Suppressor macrophage treated with lipopolysaccharide for 4 hours (primary cell): Measurements from ENCODE around the gene INO80E.
"Not testable (repeated sequence)": the region's sequence is repeated elsewhere in the genome, so short reads cannot be mapped to it uniquely, and the experiment has no call there.

Source experiments
- DNase-seq: peaks from one replicate; pipeline ENCODE4 v3.0.0-alpha.2; 2020

Gene INO80E, protein sequence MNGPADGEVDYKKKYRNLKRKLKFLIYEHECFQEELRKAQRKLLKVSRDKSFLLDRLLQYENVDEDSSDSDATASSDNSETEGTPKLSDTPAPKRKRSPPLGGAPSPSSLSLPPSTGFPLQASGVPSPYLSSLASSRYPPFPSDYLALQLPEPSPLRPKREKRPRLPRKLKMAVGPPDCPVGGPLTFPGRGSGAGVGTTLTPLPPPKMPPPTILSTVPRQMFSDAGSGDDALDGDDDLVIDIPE

GRCh38 chr16:29995911-29996765 lies at the start of gene INO80E:
Gene INO80E, plus strand, starts transcription at chr16:29996241. Its CDS starts 70 bp downstream, at chr16:29996311.
- DNase-seq: peak; percentile 99

- DNase-seq: no peak
Measured at GRCh38 chr16:29947897-29948296, 48.1 kb upstream of the INO80E start.

DNA sequence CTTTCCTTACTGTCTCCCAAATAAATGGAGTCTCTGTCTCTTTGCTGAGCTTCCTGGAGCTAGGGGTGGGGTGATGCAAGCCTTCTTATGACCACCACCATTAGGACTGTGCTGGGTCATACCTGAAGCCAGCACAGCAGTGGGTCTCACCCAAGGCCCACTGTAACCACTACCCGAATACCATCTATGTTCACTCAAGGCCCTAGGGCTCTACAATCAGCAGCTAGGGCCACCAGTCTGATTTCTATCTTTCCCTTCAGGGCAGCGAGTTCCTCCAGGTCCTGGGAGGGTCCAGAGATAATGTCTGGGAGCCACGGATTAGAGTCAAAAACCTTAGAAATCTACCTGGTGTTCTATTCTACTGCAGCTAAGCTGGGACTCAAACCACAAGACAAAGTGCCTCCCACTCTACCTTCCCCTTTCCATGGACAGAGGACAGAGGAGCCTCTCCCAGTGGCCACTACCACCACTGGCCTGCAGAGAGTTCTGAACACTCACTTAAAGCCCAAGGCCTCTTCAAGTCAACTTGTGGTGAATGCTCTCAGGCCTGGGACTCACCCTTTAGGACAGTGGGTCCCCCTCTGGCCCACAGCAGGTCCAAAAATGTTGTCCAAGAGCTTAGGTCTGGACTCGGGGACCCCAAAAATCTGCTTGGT lies 45.1 kb upstream of the INO80E start:
- no peak for DNase-seq

DNA sequence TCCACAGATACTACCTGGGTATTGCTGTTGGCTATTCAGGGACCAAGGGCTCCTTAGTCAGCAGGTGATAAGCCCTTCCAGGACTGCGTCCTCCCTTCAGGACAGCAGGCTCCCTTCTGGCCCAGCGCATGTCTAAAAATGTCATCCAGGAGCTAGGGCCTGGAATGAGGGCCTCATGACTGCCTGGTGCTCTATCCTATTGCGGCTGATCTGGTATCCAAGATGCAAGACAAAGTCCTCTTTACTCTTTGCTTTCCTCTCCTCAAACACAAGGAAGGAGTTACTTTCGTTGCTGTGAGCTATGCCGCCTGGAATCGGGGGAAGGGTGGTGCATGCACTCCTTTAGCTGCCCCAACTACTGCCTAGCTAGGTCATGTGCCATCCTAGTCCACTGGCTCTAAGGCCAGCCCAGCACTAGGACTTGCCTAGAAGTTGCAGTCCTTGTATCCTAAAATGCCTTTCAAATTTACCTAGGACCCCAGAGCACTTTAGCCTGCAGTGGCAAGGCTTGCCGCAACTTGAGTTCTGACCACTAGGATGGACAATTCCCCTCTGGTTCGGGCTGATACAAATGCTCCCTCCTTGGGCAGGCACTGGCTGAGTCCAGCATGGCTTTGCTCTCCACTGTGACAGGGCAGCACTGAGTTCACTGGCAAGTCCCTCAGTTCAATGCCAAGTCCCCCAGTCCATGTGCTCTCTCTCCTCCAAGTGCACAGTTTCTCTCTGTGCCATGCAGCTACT lies 44.2 kb upstream of the INO80E start:
- DNase-seq: no peak

- DNase-seq: no peak
Measured at GRCh38 chr16:29958756-29959155, 37.3 kb upstream of the INO80E start.

DNA sequence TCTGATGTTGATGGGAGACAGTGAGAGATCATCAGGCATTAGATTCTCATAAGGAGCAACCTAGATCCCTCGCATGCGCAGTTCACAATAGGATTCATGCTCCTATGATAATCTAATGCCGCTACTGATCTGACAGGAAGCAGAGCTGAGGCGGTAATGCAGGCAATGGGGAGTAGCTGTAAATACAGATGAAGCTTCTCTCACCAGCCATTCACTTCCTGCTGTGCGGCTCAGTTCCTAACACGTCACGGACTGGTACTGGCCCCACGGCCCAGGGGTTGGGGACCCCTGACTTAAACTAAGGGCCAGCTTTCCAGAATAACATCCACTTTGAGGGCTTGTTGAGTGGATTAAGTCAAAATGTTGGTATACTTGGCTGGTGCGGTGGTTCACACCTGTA lies 36.7 kb upstream of the INO80E start:
- no peak for DNase-seq

DNA sequence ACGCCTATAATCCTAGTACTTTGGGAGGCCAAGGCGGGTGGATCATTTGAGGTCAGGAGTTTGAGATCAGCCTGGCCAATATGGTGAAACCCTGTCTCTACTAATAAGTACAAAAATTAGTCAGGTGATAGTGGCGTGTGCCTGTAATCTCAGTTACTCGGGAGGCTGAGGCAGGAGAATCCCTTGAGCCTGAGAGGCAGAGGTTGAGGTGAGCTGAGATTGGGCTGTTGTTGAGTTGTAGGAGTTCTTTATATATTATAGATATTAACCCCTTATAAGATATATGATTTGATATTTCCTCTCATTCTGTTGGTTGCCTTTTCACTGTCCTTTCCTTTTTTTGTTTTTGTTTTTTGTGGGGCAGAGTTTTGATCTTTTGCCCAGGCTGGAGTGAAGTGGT lies 36.2 kb upstream of the INO80E start:
- not testable (repeated sequence) for DNase-seq

GRCh38 chr16:29961127-29961478 lies 34.9 kb upstream of the INO80E start:
- no peak for DNase-seq

DNA sequence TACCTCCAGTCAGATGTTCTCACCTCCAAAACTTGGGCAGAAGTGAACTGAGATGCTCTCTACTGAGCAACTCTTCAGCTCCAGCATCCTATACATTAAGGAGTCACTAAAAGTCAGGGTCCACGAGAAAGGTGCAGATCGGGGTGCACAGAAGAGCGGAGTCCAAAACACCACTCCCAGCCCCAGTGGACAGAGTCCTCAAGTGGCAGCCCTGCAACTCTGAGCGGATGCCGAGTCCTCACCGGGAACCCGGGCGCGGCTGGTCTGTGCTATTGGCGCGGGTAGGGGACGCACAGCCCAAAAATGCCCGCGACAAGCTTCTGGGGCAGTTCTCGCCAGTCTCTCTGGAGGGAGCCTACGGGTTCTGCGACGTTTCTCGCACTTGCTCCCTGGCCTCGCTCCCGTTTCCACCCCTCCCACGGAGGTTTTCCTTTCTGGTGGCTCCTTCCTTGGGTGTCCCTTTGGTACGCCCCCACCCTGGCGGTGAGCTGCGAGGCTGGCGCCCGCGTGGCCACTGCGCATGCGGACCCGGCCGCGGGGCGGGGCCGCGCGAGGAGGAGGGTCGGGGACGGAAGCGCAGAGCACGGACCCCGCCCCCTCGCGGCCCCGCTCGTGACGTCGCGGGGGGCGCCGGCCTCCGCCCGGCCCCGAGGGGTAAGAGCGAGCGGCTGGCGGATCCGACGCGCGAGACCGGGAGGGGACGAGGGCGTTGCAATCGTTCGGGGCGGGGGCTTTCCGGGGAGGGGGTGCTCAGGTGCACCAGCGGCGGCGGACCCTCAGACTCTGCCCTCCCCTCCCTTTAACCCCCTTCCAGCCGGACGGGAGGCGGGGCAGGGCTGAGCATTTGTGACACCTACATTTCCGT lies 34.3 kb upstream of the INO80E start, which contains the start of gene TMEM219:
Gene TMEM219, plus strand, starts transcription at position 601 of the 865 bp plus-strand sequence. CDS start 1,065 bp downstream, outside the sequence.
- peak; percentile 97 for DNase-seq

- peak; percentile 86 for DNase-seq
Measured at GRCh38 chr16:29962344-29962994, 33.6 kb upstream of the INO80E start.

DNA sequence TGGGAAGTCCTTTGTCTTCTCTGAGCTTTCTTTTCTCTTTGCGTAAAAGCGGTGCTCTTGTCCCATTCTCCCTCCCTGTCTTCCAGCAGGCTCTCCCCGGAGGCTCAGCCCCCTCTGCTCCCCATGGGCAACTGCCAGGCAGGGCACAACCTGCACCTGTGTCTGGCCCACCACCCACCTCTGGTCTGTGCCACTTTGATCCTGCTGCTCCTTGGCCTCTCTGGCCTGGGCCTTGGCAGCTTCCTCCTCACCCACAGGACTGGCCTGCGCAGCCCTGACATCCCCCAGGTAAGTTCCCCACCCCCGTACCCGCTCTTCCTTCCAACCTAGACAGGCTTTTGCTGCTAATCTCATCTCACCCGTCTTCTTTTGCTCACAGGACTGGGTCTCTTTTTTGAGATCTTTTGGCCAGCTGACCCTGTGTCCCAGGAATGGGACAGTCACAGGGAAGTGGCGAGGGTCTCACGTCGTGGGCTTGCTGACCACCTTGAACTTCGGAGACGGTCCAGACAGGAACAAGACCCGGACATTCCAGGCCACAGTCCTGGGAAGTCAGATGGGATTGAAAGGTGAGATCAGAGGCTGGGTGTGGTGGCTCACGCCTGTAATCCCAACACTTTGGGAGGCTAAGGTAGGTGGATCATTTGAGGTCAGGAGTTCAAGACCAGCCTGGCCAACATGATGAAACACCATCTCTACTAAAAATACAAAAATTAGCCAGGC lies 32.9 kb upstream of the INO80E start:
- DNase-seq: no peak

DNA sequence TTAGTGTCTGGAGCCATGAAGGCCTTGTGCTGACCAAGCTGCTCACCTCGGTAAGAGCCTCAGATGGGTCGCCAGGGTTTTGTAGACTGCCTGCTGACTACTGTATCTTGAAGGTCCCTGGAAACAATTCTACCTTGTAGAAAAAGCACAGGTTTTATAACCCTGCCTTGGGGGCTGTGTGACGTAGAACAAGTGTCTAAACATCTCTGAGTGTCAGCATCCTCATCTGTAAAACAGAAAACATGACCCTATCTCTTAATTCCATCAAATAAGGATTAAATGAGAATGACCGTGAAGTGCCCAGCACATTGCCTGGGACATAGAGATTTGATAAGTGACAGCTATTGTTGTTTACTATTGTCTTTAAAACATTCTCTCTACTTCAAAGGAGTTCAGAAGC lies 27.8 kb upstream of the INO80E start:
- DNase-seq: no peak

DNA sequence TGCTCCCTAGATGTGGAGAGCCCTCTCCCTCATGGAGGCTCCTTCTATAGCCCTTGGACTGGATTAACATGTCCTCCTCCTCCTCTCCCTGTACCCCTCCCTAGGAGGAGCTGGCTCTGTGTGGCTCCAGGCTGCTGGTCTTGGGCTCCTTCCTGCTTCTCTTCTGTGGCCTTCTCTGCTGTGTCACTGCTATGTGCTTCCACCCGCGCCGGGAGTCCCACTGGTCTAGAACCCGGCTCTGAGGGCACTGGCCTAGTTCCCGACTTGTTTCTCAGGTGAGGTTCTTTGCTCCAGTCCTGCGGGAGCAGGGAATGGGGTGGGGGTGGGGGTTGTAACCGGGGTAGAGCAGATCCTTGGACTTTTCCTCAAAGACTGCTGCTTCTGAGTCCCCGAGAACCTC lies 24.7 kb upstream of the INO80E start:
- DNase-seq: no peak

GRCh38 chr16:29972500-29972899 lies 23.5 kb upstream of the INO80E start:
- no peak for DNase-seq

DNA sequence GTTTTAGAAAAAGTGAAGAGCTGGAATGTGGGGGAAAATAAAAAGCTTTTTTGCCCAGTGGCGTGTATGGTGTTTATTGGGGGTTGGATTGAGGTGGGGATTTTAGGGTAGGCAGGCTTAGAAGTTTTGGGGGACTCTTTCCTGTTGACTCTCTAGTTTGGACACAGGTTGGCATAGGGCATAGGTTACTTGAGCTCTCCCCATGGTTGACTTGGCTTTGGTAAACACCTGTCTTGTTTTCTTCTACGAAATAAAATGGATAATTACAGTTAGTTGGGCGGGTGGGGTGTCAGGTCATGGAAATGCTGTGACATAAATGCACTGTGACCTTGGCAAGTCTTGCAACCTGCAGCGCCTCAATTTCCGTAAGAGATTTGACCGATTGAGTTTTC lies 23.1 kb upstream of the INO80E start:
- no peak for DNase-seq

DNA sequence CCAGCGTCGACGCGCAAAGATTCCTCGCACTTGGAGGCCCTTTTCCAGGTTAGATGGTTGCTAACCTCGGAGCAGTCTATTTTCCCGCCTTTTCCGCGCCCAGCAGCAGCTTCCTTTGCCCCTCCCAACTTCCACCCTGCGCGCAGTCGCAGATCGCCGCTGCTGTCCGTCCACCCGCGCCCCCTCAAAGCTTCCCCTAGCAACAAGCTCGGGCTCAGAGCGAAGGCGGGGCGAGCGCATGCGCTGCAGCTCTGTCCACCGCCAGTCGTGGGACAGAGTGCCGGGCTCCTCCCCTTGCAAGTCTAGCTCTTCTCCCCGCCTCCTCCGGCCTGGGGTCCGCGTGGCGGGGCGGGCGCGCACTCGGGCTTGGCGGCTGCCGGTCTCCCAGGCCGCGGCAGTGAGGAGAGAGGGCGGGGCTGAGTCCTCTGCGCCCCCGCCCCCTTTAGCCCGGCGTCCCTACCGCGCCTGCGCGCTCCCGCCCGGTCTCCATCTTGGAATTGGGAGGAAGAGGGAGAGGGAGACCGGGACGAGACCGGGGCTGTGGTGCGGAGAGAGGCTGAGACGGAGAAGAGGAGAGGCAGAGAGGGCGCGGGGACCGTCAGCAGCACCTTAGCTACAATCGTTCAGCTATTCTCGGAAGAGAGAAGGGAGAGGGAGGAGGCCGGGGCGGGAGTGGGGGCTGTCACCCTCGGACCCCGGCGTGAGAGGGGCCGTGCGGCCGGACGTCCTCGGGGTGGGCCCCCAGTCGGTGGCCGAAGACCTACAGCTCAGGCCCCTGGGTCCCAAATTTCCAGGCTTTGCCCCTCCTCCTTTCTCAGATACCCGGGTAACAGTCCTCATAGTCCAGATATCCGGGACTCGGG lies 22.4 kb upstream of the INO80E start, which contains the start of gene TAOK2:
Gene TAOK2, plus strand, starts transcription at position 485 of the 863 bp plus-strand sequence. CDS start 3,905 bp downstream, outside the sequence.
- DNase-seq: peak; percentile 99

- DNase-seq: peak; percentile 62
Measured at GRCh38 chr16:29974291-29975133, 21.5 kb upstream of the INO80E start.

DNA sequence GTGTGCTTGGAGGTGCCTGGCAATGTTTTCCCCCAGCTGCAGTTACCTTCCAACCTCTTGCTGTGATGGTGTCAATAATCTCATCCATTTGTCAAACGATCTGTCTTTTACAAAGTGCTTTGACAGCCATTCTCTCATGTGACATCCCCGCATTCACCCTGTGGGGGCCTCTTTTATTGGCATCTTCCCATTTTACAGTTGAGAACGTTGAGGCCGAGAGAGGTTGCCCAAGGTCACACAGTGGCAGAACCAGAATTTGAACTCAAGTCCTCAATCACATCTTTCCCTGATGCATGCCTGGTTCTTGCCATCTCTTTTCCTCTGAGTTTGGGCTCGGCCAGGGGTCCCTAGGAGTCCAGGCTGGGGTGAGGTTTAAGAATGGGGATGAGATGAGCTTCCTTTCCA lies 20.9 kb upstream of the INO80E start:
- DNase-seq: no peak
